Activated gamma-delta T cell treated with anti-CD3 and anti-CD28 coated beads, Interleukin-2, amount 50 U/mL, for 16 hours (primary cell): ENCODE results near the gene PLAGL2.

Experiments used
- DNase-seq: peaks from one replicate; pipeline ENCODE4 v3.0.0-alpha.2; 2020; ENCODE audit warnings: low read depth

PLAGL2 gene

DNA sequence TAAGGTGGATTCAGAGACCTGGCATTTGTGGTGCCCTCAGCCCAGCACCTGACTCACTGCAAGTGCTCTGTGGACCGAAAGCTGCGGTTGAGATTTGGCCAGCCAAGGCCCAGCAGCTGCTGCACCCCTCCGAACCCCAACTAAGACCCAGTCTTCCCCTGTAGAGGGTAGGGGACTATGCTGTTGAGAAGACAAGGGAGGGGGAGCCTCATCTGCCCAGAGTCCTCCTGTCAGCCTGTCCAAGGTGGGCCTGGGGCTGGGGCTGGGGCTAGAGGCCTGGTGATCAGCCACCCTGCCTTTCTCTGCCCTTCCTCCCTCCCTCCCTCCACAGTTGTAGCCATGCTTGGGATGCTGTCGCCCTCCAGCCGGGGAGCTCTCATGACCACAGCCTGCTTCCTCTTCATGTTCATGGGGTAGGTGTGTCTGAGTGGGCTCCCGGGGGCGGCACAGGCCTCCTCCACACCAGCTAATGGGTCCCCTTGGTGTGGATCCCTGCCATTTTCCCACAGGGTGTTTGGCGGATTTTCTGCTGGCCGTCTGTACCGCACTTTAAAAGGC, 57.2 kb downstream of the PLAGL2 start:
- DNase-seq = no peak

GRCh38 chr20:32149566-32150170, 57.9 kb downstream of the PLAGL2 start:
- no peak for DNase-seq

- DNase-seq = no peak
Observed at GRCh38 chr20:32144898-32145662, 62.5 kb downstream of the PLAGL2 start.

GRCh38 chr20:32142991-32143390, 64.6 kb downstream of the PLAGL2 start:
- DNase-seq = no peak
